Activated effector memory CD4-positive, alpha-beta T cell treated with Interleukin-2 at 50 U/mL for 16 hours (primary cell): Measurements from ENCODE around the gene KRT80.

ENCODE experiments used
- DNase-seq: peaks from one replicate; pipeline ENCODE4 v3.0.0-alpha.2; 2020

The KRT80 gene

GRCh38 chr12:52126605-52127578, 64.9 kb downstream of the KRT80 start:
- no peak for DNase-seq

DNA sequence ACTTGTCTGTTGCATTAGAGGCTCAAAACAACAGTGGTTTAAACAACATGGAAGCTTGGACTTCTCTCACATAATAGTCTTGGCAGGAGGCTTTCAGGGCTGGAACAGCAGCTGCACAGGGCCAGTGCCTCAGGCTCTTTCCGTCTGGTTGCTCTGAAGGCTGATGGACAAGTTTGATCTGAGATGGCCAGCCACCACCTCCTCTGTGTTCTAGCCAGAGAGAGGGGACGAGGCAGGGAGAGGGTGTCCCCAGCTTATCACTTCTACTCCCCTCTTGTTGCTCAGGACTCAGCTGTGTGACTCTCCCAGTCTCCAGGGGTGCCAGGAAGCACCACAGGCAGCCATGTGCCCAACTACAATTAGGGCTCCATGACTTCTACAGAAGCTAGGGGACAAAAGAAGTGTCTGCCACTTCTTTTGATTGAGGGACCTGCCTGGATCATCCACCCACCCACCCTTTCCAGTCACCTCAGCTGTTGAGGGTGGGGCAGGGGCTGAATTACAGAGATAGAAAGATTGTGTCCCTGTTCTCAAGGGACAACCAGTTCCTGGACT, 65.7 kb downstream of the KRT80 start:
- DNase-seq = no peak

GRCh38 chr12:52125476-52125900, 66.3 kb downstream of the KRT80 start:
- DNase-seq = no peak

GRCh38 chr12:52123487-52124186, 68.2 kb downstream of the KRT80 start:
- no peak for DNase-seq

DNA sequence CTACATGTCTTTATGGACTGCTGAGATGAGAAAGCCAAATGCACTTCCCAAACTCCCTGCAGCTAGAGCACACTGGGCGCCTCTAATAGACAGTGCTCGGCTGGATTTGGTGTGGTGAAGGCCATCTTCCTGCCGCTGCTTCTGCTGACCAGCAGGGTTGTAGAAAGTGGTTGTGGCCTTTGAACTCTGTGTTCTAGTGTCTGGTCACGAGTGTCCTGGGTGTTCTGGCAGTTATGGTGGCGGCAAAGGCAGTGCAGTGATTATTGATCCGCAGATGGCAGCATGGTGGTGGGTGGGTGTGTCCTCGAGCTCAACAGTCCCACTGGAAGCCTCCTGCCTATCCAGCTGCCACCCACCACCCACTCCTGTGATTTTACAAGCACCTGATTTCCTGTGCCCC, 68.9 kb downstream of the KRT80 start:
- no peak for DNase-seq

DNA sequence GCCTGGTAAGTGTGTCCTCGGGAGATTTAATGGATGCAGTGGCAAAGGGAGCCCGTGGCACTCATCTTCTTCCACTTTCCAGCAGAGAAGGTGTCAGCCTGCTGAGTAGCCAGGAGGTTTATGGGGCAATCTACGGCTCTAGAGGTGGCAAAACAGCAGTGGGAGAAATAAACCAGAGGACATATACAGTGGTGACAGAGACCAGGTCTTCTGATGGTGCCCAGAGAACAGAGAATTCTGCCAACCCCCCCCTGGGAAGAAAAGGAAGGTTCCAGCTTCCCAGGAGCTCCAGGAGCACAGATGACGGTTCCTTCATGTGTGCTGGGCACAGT, 69.3 kb downstream of the KRT80 start:
- no peak for DNase-seq

DNA sequence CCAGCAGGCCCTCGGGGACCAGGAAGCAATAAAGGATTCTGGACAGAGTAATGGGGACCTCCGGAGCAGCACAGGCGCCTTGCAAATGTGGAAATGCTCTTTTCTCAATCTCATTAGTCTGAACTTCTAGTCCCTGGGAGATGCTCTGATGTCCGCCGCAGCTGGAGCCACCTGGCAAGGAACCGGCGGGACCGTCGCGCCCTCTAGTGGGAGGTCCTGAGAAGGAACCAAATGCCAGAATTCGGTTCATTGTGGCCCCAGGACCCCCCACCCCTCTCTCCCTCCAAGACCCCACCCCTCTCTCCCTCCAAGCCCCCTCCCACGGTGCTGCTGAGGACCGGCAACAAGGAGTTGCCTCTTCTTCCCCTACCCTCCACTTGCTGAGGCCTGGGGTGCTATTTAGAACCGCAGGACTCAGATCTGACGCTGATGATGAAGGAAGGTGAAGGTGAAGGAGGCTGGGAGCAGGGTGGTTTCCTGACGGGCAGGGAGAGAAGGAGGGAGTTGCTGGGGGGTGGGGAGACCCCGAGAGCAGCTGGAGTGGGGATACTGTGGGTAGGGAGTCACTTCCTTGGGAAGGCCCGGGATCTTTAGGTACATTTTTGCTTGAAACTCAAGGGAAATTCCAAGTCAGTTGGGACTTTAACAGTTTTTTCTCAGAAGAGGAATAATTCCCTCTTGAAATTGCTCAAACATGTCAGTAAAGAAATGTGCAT, 69.8 kb downstream of the KRT80 start:
- DNase-seq = peak; percentile 37

DNA sequence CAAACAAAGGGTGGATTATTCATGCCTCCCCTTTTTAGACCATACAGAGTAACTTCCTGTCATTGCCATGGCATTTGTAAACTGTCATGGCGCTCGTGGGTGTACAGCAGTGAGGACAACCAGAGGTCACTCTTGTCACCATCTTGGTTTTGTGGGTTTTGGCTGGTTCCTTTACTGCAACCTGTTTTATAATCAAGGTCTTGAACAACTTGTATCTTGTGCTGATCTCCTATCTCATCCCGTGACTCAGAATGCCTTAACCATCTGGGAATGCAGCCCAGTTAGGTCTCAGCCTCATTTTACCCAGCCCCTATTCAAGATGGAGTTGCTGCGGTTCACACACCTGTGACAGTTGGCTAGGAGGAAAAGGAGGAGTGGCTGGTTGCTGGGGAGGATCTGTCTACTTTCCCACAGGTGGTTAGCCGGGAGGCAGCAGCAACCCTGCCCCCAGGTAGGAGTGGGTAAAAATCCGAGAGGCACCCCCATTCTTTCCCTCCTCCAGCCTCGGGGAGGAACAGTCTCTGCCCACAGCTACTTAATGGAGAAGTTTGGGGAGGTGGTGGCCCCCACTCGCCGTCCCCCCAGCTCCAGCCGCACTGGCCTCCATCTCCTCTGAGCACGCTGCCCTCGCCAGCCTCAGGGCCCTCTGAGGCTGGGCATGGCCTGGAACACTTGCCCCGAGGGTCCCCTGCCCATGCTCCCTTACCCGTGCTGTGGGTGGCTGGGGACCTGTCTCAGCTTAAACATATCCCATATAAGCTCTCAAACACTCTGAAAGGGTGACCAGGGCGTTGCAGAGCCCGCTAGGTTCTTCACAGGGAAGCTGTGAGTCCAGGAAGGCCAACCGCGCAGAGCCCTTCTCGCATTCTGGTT, 70.6 kb downstream of the KRT80 start:
- no peak for DNase-seq

GRCh38 chr12:52119398-52120254, 72.2 kb downstream of the KRT80 start:
- no peak for DNase-seq
